Endodermal cell (in vitro differentiated cells): ENCODE measurements around the gene MMP25. TPM values are rescaled to one million over a fixed set of nuclear protein-coding genes. Genes with fewer than 3 reads are reported as not detected.
A peak's percentile ranks its signal among the peaks of the same experiment; 100 is the strongest.

Source experiments
- DNase-seq: peaks from one replicate; pipeline ENCODE4 v3.0.0-alpha.2; 2017
- H3K27ac ChIP-seq: 2 replicates; pipeline ENCODE4 v1.5.1; 2013; ENCODE audit warnings: mild to moderate bottlenecking, low read depth, low read length, moderate library complexity
- H3K27me3 ChIP-seq: 2 replicates; pipeline ENCODE4 v1.6.1; 2013; ENCODE audit warnings: mild to moderate bottlenecking, low read length, moderate library complexity; ENCODE audit not compliant: insufficient read depth, control insufficient read depth, poor library complexity, severe bottlenecking
- H3K36me3 ChIP-seq: 2 replicates; pipeline ENCODE4 v1.7.0; 2013; ENCODE audit warnings: mild to moderate bottlenecking, low read length, moderate library complexity; ENCODE audit not compliant: control insufficient read depth, insufficient read depth
- H3K4me1 ChIP-seq: one replicate; pipeline ENCODE4 v1.7.0; 2013; ENCODE audit warnings: low read length; ENCODE audit not compliant: control insufficient read depth, insufficient read depth
- H3K4me3 ChIP-seq: 2 replicates; pipeline ENCODE4 v1.5.1; 2013; ENCODE audit warnings: mild to moderate bottlenecking, low read length, moderate library complexity
- H3K9ac ChIP-seq: 2 replicates; pipeline ENCODE4 v1.6.1; 2013; ENCODE audit warnings: mild to moderate bottlenecking, low read length, moderate library complexity; ENCODE audit not compliant: poor library complexity, severe bottlenecking; ENCODE audit errors: extremely low read depth
- H3K9me3 ChIP-seq: 2 replicates; pipeline ENCODE4 v1.6.1; 2013; ENCODE audit warnings: mild to moderate bottlenecking, low read length, moderate library complexity; ENCODE audit not compliant: control insufficient read depth
- H3K27ac Mint-ChIP-seq: 2 replicates; pipeline ENCODE4 v1.8.0; 2020; ENCODE audit warnings: mixed read lengths
- H3K27me3 Mint-ChIP-seq: 2 replicates; pipeline ENCODE4 v1.8.0; 2021; ENCODE audit warnings: mild to moderate bottlenecking, mixed read lengths; ENCODE audit not compliant: insufficient read depth
- H3K36me3 Mint-ChIP-seq: 2 replicates; pipeline ENCODE4 v1.8.0; 2020; ENCODE audit warnings: low read depth, mixed read lengths
- H3K4me1 Mint-ChIP-seq: 2 replicates; pipeline ENCODE4 v1.8.0; 2020; ENCODE audit warnings: mixed read lengths
- H3K4me3 Mint-ChIP-seq: 2 replicates; pipeline ENCODE4 v1.8.0; 2020; ENCODE audit warnings: mild to moderate bottlenecking, moderate library complexity, mixed read lengths
- H3K9me3 Mint-ChIP-seq: 2 replicates; pipeline ENCODE4 v1.8.0; 2020; ENCODE audit warnings: mild to moderate bottlenecking, mixed read lengths
- WGBS, 2 experiments: methylation state at CpG; one replicate each; pipeline versions ENCODE4 v1.1.5 to v1.1.7; 2013; ENCODE audit warnings: missing lambda C conversion rate in 2 of 2, mixed read lengths in 1 of 2; ENCODE audit not compliant: insufficient coverage in 1 of 2, insufficient read length in 1 of 2; 5-methylcytosine and 5-hydroxymethylcytosine counted together
- total RNA-seq, 2 donors: library from RNA; stranded (reverse); fragmentation: NEBNext Ultra II Directional in 1 of 2; extraction: Animal tissue kit (Norgen Biotek cat#: 25700) in 1 of 2; gene quantifications; 2 replicates in 1 of 2; 3 replicates in 1 of 2; pipeline ENCODE4 v1.2.1, GENCODE V29; 2021
- TF ChIP-seq, protein P1 (sequence below): fragments of 200-600 bp; sonication (generic); conservative IDR thresholded peaks from 2 replicates; pipeline ENCODE4 v1.5.0; 2021; ENCODE audit warnings: antibody characterized with exemption, mild to moderate bottlenecking

The MMP25 gene
- total RNA-seq, 2 donors from 2014 or later = 4.5 to 6.1 TPM

DNA sequence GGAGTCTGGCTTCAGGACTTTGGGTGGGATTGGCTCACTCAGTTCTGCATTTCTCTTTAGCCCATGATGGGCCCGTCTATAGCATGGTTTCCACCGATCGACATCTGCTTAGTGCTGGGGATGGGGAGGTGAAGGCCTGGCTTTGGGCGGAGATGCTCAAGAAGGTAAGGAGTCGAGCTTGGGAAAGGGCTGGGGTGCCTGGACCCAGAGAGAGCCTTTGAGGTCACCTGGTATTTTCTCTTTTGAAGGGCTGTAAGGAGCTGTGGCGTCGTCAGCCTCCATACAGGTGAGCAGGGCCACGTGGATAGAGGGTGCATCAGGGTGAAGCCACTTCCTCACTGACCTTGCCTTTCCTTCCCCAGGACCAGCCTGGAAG, 20.4 kb upstream of the MMP25 start:
- H3K4me1 ChIP-seq = peaks cover 12% of the 10 kb centered on the region
- peaks cover 30% of the 10 kb centered on the region for H3K36me3 ChIP-seq
- TF ChIP-seq, protein P1, sequence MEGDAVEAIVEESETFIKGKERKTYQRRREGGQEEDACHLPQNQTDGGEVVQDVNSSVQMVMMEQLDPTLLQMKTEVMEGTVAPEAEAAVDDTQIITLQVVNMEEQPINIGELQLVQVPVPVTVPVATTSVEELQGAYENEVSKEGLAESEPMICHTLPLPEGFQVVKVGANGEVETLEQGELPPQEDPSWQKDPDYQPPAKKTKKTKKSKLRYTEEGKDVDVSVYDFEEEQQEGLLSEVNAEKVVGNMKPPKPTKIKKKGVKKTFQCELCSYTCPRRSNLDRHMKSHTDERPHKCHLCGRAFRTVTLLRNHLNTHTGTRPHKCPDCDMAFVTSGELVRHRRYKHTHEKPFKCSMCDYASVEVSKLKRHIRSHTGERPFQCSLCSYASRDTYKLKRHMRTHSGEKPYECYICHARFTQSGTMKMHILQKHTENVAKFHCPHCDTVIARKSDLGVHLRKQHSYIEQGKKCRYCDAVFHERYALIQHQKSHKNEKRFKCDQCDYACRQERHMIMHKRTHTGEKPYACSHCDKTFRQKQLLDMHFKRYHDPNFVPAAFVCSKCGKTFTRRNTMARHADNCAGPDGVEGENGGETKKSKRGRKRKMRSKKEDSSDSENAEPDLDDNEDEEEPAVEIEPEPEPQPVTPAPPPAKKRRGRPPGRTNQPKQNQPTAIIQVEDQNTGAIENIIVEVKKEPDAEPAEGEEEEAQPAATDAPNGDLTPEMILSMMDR = no peak
- no peak overlapping the region for H3K4me3 ChIP-seq
- no peak overlapping the region for H3K27ac Mint-ChIP-seq
- H3K27ac ChIP-seq = no peak overlapping the region
- peaks cover 4% of the 10 kb centered on the region for H3K27me3 ChIP-seq
- H3K9me3 ChIP-seq = no peaks in the 10 kb centered on the region
- H3K4me3 Mint-ChIP-seq = no peak overlapping the region
- peaks cover 23% of the 10 kb centered on the region for H3K27me3 Mint-ChIP-seq
- peak; percentile 35 for DNase-seq
- H3K9ac ChIP-seq = no peak overlapping the region
- WGBS, 2 experiments = 92 to 95% methylated on average over 7 to 8 of the region's 8 CpGs
- peaks cover 23% of the 10 kb centered on the region for H3K36me3 Mint-ChIP-seq
- H3K9me3 Mint-ChIP-seq = no peaks in the 10 kb centered on the region
- peaks cover 22% of the 10 kb centered on the region for H3K4me1 Mint-ChIP-seq

DNA sequence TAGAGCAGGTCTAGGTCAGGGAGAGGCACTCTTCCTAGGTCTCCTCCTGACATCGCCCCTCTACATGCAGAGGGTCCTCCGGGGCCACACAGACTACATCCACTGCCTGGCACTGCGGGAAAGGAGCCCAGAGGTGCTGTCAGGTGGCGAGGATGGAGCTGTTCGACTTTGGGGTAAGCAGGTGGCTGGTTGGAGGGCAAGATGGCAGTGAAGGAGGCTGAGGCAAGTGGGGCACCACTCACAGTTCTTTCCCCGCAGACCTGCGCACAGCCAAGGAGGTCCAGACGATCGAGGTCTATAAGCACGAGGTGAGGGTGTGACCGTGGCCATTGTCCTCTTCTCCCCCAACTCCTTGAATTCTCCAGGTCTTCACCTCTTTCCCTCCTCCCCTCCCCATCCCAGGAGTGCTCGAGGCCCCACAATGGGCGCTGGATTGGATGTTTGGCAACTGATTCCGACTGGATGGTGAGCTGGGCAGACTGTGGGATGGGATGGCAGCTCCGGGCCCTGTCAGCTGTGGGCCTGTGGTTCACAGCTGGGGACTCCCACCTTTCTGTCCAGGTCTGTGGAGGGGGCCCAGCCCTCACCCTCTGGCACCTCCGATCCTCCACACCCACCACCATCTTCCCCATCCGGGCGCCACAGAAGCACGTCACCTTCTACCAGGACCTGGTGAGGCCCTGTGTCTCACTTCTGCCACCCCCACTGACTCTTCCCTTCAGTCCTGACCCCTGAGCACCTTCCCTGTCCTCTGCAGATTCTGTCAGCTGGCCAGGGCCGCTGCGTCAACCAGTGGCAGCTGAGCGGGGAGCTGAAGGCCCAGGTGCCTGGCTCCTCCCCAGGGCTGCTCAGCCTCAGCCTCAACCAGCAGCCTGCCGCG, 19.5 kb upstream of the MMP25 start:
- Mint-ChIP-seq H3K9me3 (no peaks in the 10 kb centered on the region), H3K4me1 (peaks cover 17% of the 10 kb centered on the region), H3K27me3 (peaks cover 23% of the 10 kb centered on the region), H3K36me3 (peaks cover 23% of the 10 kb centered on the region), H3K4me3 (no peak overlapping the region), H3K27ac (no peak overlapping the region)
- Histone ChIP-seq H3K27ac (no peak overlapping the region), H3K36me3 (peaks cover 28% of the 10 kb centered on the region), H3K4me3 (no peak overlapping the region), H3K9me3 (no peaks in the 10 kb centered on the region), H3K9ac (no peak overlapping the region), H3K4me1 (peaks cover 10% of the 10 kb centered on the region), H3K27me3 (peaks cover 4% of the 10 kb centered on the region)
- WGBS, 2 experiments = 95 to 96% methylated on average over 20 to 24 of the region's 24 CpGs
- peak; percentile 66 for DNase-seq
- TF ChIP-seq, protein P1 = no peak

DNA sequence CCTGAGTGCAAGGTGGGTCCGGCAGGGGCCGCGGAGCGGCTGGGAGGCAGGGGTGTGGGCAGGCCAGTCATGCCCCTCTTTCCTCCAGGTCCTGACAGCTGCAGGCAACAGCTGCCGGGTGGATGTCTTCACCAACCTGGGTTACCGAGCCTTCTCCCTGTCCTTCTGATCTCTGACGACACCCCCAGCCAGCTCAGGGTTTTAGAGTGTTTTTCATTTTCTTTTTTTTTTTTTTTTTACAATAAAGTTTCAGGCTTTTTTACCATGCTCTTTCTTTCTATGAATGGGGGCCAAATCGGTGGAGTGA, 18.9 kb upstream of the MMP25 start:
- no peak overlapping the region for H3K4me3 ChIP-seq
- H3K9ac ChIP-seq = no peak overlapping the region
- H3K36me3 ChIP-seq = peaks cover 24% of the 10 kb centered on the region
- Mint-ChIP-seq H3K27ac (no peak overlapping the region), H3K4me3 (no peak overlapping the region), H3K4me1 (peaks cover 11% of the 10 kb centered on the region), H3K27me3 (peaks cover 25% of the 10 kb centered on the region), H3K9me3 (no peaks in the 10 kb centered on the region), H3K36me3 (peaks cover 21% of the 10 kb centered on the region)
- DNase-seq = no peak
- peaks cover 4% of the 10 kb centered on the region for H3K27me3 ChIP-seq
- no peak overlapping the region for H3K27ac ChIP-seq
- H3K4me1 ChIP-seq = peaks cover 6% of the 10 kb centered on the region
- no peaks in the 10 kb centered on the region for H3K9me3 ChIP-seq
- WGBS, 2 experiments = 93% methylated on average over 8 of the region's 8 CpGs; no CpG with 5 or more reads in 1 of the 2 experiments
- TF ChIP-seq, protein P1 = no peak
